A549 treated with ZK216348 at 1 μM for 4 hours (cell line): ENCODE measurements around the gene IDUA. TPM values are rescaled to one million over a fixed set of nuclear protein-coding genes. Genes with fewer than 3 reads are reported as not detected.

Experiments used
- total RNA-seq: library from RNA; stranded (reverse); fragments of 200-300 nt; extraction: Qiagen RNA extraction; gene quantifications from 5 replicates; pipeline ENCODE4 v1.2.3, GENCODE V29; 2022; ENCODE audit warnings: low read depth

IDUA gene
- 5.5 to 17.7 TPM (median 13.9 TPM) in 5 replicates for total RNA-seq

GRCh38 chr4:986879-987623, at the start of gene IDUA:
TSS of gene IDUA (plus strand) at chr4:987044. CDS start at chr4:987085, 41 bp downstream.

GRCh38 chr4:973431-974397, 13.1 kb upstream of the IDUA start, which contains the start of gene DGKQ:
TSS of gene DGKQ (minus strand) at chr4:973569. CDS start at chr4:973482, 87 bp downstream.

GRCh38 chr4:993111-994029, 6.5 kb downstream of the IDUA start, which contains the start of gene SLC26A1:
TSS of gene SLC26A1 (minus strand) at chr4:993404. CDS start at chr4:991703, 1,701 bp downstream.

GRCh38 chr4:1011022-1011665, 24.3 kb downstream of the IDUA start, which contains the start of gene FGFRL1:
TSS of gene FGFRL1 (plus strand) at chr4:1011626. CDS start at chr4:1012486, 860 bp downstream.

Other genes starting within 250 kb of the IDUA start
- 0.46 to 1.5 TPM (median 0.88 TPM) in 5 replicates for gene CPLX1, start 160.9 kb upstream of the IDUA start, total RNA-seq
- gene GAK, start 54.7 kb upstream of the IDUA start, total RNA-seq = 24.4 to 59.3 TPM (median 48.8 TPM) in 5 replicates
- 6.1 to 12.3 TPM (median 8.0 TPM) in 5 replicates for gene TMEM175, start 54.6 kb upstream of the IDUA start, total RNA-seq
- 4.0 to 9.4 TPM (median 7.7 TPM) in 5 replicates for gene DGKQ, start 13.5 kb upstream of the IDUA start, total RNA-seq
- 0.15 to 0.40 TPM (median 0.31 TPM) in 4 of 5 replicates, not detected in the other for gene SLC26A1, start 6.4 kb downstream of the IDUA start, total RNA-seq
- 10.8 to 25.7 TPM (median 23.0 TPM) in 5 replicates for gene FGFRL1, start 24.6 kb downstream of the IDUA start, total RNA-seq
- 1.5 to 2.5 TPM (median 1.7 TPM) in 5 replicates for gene RNF212, start 126.5 kb downstream of the IDUA start, total RNA-seq
- gene SPON2, start 185.5 kb downstream of the IDUA start, total RNA-seq = 0.13 to 0.69 TPM (median 0.34 TPM) in 4 of 5 replicates, not detected in the other